HG03354 (cell line): ENCODE results near the gene HECW1.

Experiments used
- ATAC-seq: cut with Tn5 transposase; IDR thresholded peaks from one replicate; pipeline ENCODE4 v1.9.1; 2021; ENCODE audit warnings: mild to moderate bottlenecking; ENCODE audit not compliant: unreplicated experiment, poor library complexity, severe bottlenecking

The HECW1 gene

GRCh38 chr7:43298617-43299016 lies 186.2 kb downstream of the HECW1 start:
- no peak for ATAC-seq

GRCh38 chr7:43300121-43300520 lies 187.7 kb downstream of the HECW1 start:
- ATAC-seq: no peak

GRCh38 chr7:43302211-43302711 lies 189.8 kb downstream of the HECW1 start:
- no peak for ATAC-seq

- ATAC-seq: no peak
These were observed 190.5 kb downstream of the HECW1 start for GRCh38 chr7:43302773-43303460.

GRCh38 chr7:43303740-43304241 lies 191.3 kb downstream of the HECW1 start:
- ATAC-seq: no peak

GRCh38 chr7:43306404-43306803 lies 194.0 kb downstream of the HECW1 start:
- ATAC-seq: no peak

GRCh38 chr7:43307522-43307921 lies 195.1 kb downstream of the HECW1 start:
- ATAC-seq: no peak

GRCh38 chr7:43308913-43309705 lies 196.7 kb downstream of the HECW1 start:
- ATAC-seq: no peak

GRCh38 chr7:43309706-43310022 lies 197.2 kb downstream of the HECW1 start:
- no peak for ATAC-seq

GRCh38 chr7:43311052-43311451 lies 198.6 kb downstream of the HECW1 start:
- no peak for ATAC-seq

- no peak for ATAC-seq
These were observed 199.2 kb downstream of the HECW1 start for GRCh38 chr7:43311694-43312093.

GRCh38 chr7:43313628-43314378 lies 201.4 kb downstream of the HECW1 start:
- ATAC-seq: no peak

- ATAC-seq: no peak
These were observed 202.1 kb downstream of the HECW1 start for GRCh38 chr7:43314379-43315158.

GRCh38 chr7:43317075-43317474 lies 204.6 kb downstream of the HECW1 start:
- no peak for ATAC-seq

GRCh38 chr7:43318188-43318770 lies 205.8 kb downstream of the HECW1 start:
- ATAC-seq: no peak

- ATAC-seq: no peak
These were observed 213.1 kb downstream of the HECW1 start for GRCh38 chr7:43325595-43325994.

GRCh38 chr7:43328336-43328735 lies 215.9 kb downstream of the HECW1 start:
- ATAC-seq: no peak

GRCh38 chr7:43328785-43329380 lies 216.4 kb downstream of the HECW1 start:
- ATAC-seq: no peak
